ENCODE measurements around the gene PHYHD1.

DNA sequence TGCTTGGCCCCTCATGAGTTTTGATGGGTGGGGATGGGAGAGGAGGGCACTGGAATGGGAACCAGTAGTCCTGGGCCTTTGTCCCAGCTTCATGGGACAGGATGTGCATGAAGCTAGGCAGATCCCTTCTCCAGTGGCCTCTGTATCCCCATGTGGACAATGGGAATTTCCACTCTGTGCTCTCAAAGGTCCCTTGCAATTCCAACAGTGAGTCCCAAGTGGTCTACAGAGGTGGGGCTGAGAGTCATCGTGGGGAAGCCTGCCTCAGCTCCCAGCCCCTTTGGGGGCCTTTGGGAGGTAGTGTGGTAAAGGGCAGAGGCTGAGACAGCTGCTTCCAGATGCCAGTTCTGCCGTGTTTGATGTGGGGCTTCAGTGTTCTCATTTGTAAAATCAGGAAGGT lies 1.9 kb upstream of the PHYHD1 start:
- TF ChIP-seq CTCF (IDR thresholded peaks at IDR 0.05; ENCODE audit: low read length), result no peak
- no peak for TF ChIP-seq EZH2 (optimal IDR thresholded peaks at IDR 0.05; ENCODE audit: low read depth, low read length)
